H9 (cell line): ENCODE measurements around the gene METTL22. TPM values are rescaled to one million over a fixed set of nuclear protein-coding genes. Genes with fewer than 3 reads are reported as not detected.

Experiments used
- DNase-seq: peaks from one replicate; pipeline ENCODE4 v3.0.0-alpha.2; 2017
- H2AFZ ChIP-seq: one replicate; pipeline ENCODE4 v1.6.1; 2013; ENCODE audit warnings: mild to moderate bottlenecking, low read length, control low read depth, moderate library complexity
- H2AK5ac ChIP-seq: 2 replicates; pipeline ENCODE4 v1.6.1; 2013; ENCODE audit warnings: low read length, control low read depth, mixed read lengths; ENCODE audit not compliant: insufficient read length
- H2BK120ac ChIP-seq: one replicate; pipeline ENCODE4 v1.6.1; 2013; ENCODE audit warnings: low read depth, mild to moderate bottlenecking, low read length, control low read depth, inconsistent platforms; ENCODE audit not compliant: poor library complexity, severe bottlenecking
- H2BK12ac ChIP-seq: 2 replicates; pipeline ENCODE4 v1.6.1; 2013; ENCODE audit warnings: low read length, control low read depth, mixed read lengths, low read depth; ENCODE audit not compliant: insufficient read length
- H2BK15ac ChIP-seq: 2 replicates; pipeline ENCODE4 v1.6.1; 2013; ENCODE audit warnings: low read depth, low read length, control low read depth
- H2BK20ac ChIP-seq: one replicate; pipeline ENCODE4 v1.6.1; 2013; ENCODE audit warnings: low read depth, mild to moderate bottlenecking, low read length, control low read depth, inconsistent platforms; ENCODE audit not compliant: poor library complexity, severe bottlenecking
- H2BK5ac ChIP-seq: 2 replicates; pipeline ENCODE4 v1.6.1; 2013; ENCODE audit warnings: low read length, control low read depth, mixed read lengths; ENCODE audit not compliant: insufficient read length
- H3K14ac ChIP-seq: 2 replicates; pipeline ENCODE4 v1.6.1; 2013; ENCODE audit warnings: low read length, control low read depth; ENCODE audit not compliant: insufficient read depth
- H3K18ac ChIP-seq: 2 replicates; pipeline ENCODE4 v1.6.1; 2013; ENCODE audit warnings: low read depth, mild to moderate bottlenecking, mixed read lengths, low read length, control low read depth; ENCODE audit not compliant: insufficient read length
- H3K23ac ChIP-seq: 2 replicates; pipeline ENCODE4 v1.6.1; 2013; ENCODE audit warnings: low read length, control low read depth, mixed read lengths, low read depth; ENCODE audit not compliant: insufficient read length
- H3K23me2 ChIP-seq: 2 replicates; pipeline ENCODE4 v1.6.1; 2013; ENCODE audit warnings: low read depth, mild to moderate bottlenecking, mixed read lengths, low read length, control low read depth; ENCODE audit not compliant: insufficient read length, poor library complexity, severe bottlenecking
- H3K27ac ChIP-seq: 2 replicates; pipeline ENCODE4 v1.5.1; 2013; ENCODE audit warnings: low read length, control low read depth, mixed read lengths, low read depth; ENCODE audit not compliant: insufficient read length
- H3K27me3 ChIP-seq: 2 replicates; pipeline ENCODE4 v1.6.1; 2013; ENCODE audit warnings: low read length, control low read depth, inconsistent platforms; ENCODE audit not compliant: insufficient read depth
- H3K4ac ChIP-seq: 2 replicates; pipeline ENCODE4 v1.6.1; 2013; ENCODE audit warnings: low read depth, mild to moderate bottlenecking, control low read depth, inconsistent platforms, low read length, moderate library complexity
- H3K4me1 ChIP-seq: 2 replicates; pipeline ENCODE4 v1.6.1; 2013; ENCODE audit warnings: low read length, control low read depth, inconsistent platforms; ENCODE audit not compliant: insufficient read depth
- H3K4me2 ChIP-seq: 2 replicates; pipeline ENCODE4 v1.6.1; 2013; ENCODE audit warnings: low read length, control low read depth, mixed read lengths; ENCODE audit not compliant: insufficient read length, insufficient read depth
- H3K56ac ChIP-seq: 2 replicates; pipeline ENCODE4 v1.6.1; 2013; ENCODE audit warnings: low read depth, mild to moderate bottlenecking, mixed read lengths, low read length, control low read depth; ENCODE audit not compliant: insufficient read length
- H3K79me1 ChIP-seq: 2 replicates; pipeline ENCODE4 v1.6.1; 2013; ENCODE audit warnings: low read depth, mild to moderate bottlenecking, moderate library complexity, low read length, control low read depth, inconsistent platforms; ENCODE audit not compliant: insufficient read depth, poor library complexity, severe bottlenecking
- H3K79me2 ChIP-seq: 2 replicates; pipeline ENCODE4 v1.6.1; 2013; ENCODE audit warnings: low read length, control low read depth, inconsistent platforms; ENCODE audit not compliant: insufficient read depth
- H3K9ac ChIP-seq: 2 replicates; pipeline ENCODE4 v1.6.1; 2013; ENCODE audit warnings: low read length, control low read depth, mixed read lengths; ENCODE audit not compliant: insufficient read length; ENCODE audit errors: extremely low read depth
- H3K9me3 ChIP-seq: one replicate; pipeline ENCODE4 v1.6.1; 2013; ENCODE audit warnings: low read depth, low read length, inconsistent platforms; ENCODE audit not compliant: control insufficient read depth
- H3T11ph ChIP-seq: one replicate; pipeline ENCODE4 v1.6.1; 2013; ENCODE audit warnings: mild to moderate bottlenecking, low read length, control low read depth, inconsistent platforms
- H4K20me1 ChIP-seq: one replicate; pipeline ENCODE4 v1.6.1; 2013; ENCODE audit not compliant: control insufficient read depth, insufficient read length, insufficient read depth
- H4K5ac ChIP-seq: 2 replicates; pipeline ENCODE4 v1.6.1; 2013; ENCODE audit warnings: low read depth, mild to moderate bottlenecking, mixed read lengths, low read length, control low read depth; ENCODE audit not compliant: insufficient read length
- H4K8ac ChIP-seq: replicated peaks from 2 replicates; pipeline ENCODE4 v1.6.1; 2013; ENCODE audit warnings: low read length, control low read depth, mixed read lengths, low read depth; ENCODE audit not compliant: insufficient read length
- H4K91ac ChIP-seq: 2 replicates; pipeline ENCODE4 v1.6.1; 2013; ENCODE audit warnings: low read depth, mild to moderate bottlenecking, moderate library complexity, mixed read lengths, low read length, control low read depth; ENCODE audit not compliant: insufficient read length
- H3K27ac Mint-ChIP-seq, 3 experiments: 2 replicates in 2 of 3; 3 replicates in 1 of 3; pipeline ENCODE4 v1.8.0; 2020 to 2021; ENCODE audit warnings: mixed read lengths in 3 of 3, mild to moderate bottlenecking in 1 of 3, moderate library complexity in 1 of 3
- H3K27me3 Mint-ChIP-seq: 2 replicates; pipeline ENCODE4 v1.8.0; 2021; ENCODE audit warnings: low read depth, mild to moderate bottlenecking, moderate library complexity, mixed read lengths
- H3K36me3 Mint-ChIP-seq, 3 experiments: 2 replicates in 2 of 3; 3 replicates in 1 of 3; pipeline ENCODE4 v1.8.0; 2020 to 2021; ENCODE audit warnings: low read depth in 3 of 3, mixed read lengths in 3 of 3; ENCODE audit not compliant: insufficient read depth in 1 of 3
- H3K4me1 Mint-ChIP-seq, 2 experiments: 2 replicates each; pipeline ENCODE4 v1.8.0; 2020; ENCODE audit warnings: mixed read lengths in 2 of 2
- H3K4me3 Mint-ChIP-seq, 2 experiments: 2 replicates in 1 of 2; 3 replicates in 1 of 2; pipeline ENCODE4 v1.8.0; 2020 to 2021; ENCODE audit warnings: mild to moderate bottlenecking in 2 of 2, mixed read lengths in 2 of 2, moderate library complexity in 1 of 2
- H3K9me3 Mint-ChIP-seq, 2 experiments: 2 replicates in 1 of 2; 3 replicates in 1 of 2; pipeline ENCODE4 v1.8.0; 2020; ENCODE audit warnings: mild to moderate bottlenecking in 2 of 2, mixed read lengths in 2 of 2, moderate library complexity in 1 of 2
- CTCF ChIP-seq: fragments of 200-600 bp; sonication (generic); conservative IDR thresholded peaks from 3 replicates; pipeline ENCODE4 v1.8.0; 2021; ENCODE audit warnings: antibody characterized with exemption, mild to moderate bottlenecking
- whole genome bisulfite sequencing: extraction: QIAGEN DNeasy Blood & Tissue Kit; methylation state at CpG from one replicate; pipeline ENCODE4 v1.1.7; 2013; ENCODE audit warnings: missing lambda C conversion rate, low lambda C conversion rate, mixed read lengths; ENCODE audit not compliant: insufficient read length; ENCODE audit errors: extremely low coverage; 5-methylcytosine and 5-hydroxymethylcytosine counted together
- total RNA-seq: library from RNA; stranded (reverse); gene quantifications from 2 replicates; pipeline ENCODE4 v1.2.1, GENCODE V29; 2021

METTL22 gene
- total RNA-seq, 1 experiment from 2014 or later, result 51.9 TPM

GRCh38 chr16:8647721-8648318, 26.3 kb downstream of the METTL22 start:
- no peak for TF ChIP-seq CTCF
- Histone ChIP-seq H3K79me2 (no peaks in the 10 kb centered on the region), H3K79me1 (no peaks in the 10 kb centered on the region), H3K56ac (no peak overlapping the region), H3K23me2 (no peaks in the 10 kb centered on the region), H3K27ac (no peak overlapping the region), H3K18ac (no peak overlapping the region), H2BK20ac (no peak overlapping the region), H3K4me2 (no peak overlapping the region), H3K27me3 (no peaks in the 10 kb centered on the region), H2AK5ac (no peak overlapping the region), H2BK15ac (no peak overlapping the region), H3K9ac (no peak overlapping the region), H3K14ac (no peak overlapping the region), H2BK12ac (no peak overlapping the region), H4K5ac (no peak overlapping the region), H3K23ac (no peak overlapping the region), H3T11ph (no peak overlapping the region), H2BK5ac (no peak overlapping the region), H3K9me3 (no peaks in the 10 kb centered on the region), H3K4me1 (no peaks in the 10 kb centered on the region; the same call in 1 of the 2 replicates), H2AFZ (no peak overlapping the region), H3K4ac (no peak overlapping the region), H4K20me1 (no peaks in the 10 kb centered on the region), H2BK120ac (no peak overlapping the region), H4K91ac (no peak overlapping the region), H4K8ac (no peak overlapping the region)
- no CpG with 5 or more reads among the region's 9 CpGs for WGBS
- peaks cover 48 to 62% (median 58%) of the 10 kb centered on the region in 3 experiments; a peak in 6 of 7 replicates for H3K36me3 Mint-ChIP-seq
- no peak overlapping the region for H3K27ac Mint-ChIP-seq
- DNase-seq, result no peak
- H3K27me3 Mint-ChIP-seq, result no peaks in the 10 kb centered on the region; the same call in 1 of the 2 replicates
- H3K9me3 Mint-ChIP-seq, result no peaks in the 10 kb centered on the region
- no peak overlapping the region for H3K4me3 Mint-ChIP-seq
- peaks cover 6% of the 10 kb centered on the region in 2 experiments; a peak in 3 of 4 replicates for H3K4me1 Mint-ChIP-seq
